Naive thymus-derived CD4-positive, alpha-beta T cell (primary cell): ENCODE results near the gene GAL. TPM values are rescaled to one million over a fixed set of nuclear protein-coding genes. Genes with fewer than 3 reads are reported as not detected.

Experiments
- ATAC-seq: fragments of 150-1000 bp; cut with Tn5 transposase; 2 replicates; pipeline ENCODE4 v1.10.0; 2021; ENCODE audit warnings: mild to moderate bottlenecking, moderate library complexity
- CTCF ChIA-PET: fragments of 350-600 bp; sonication (Branson Sonifier 250); formaldehyde crosslinking; loops from one replicate; lab custom pipeline; 2021; ENCODE audit warnings: antibody characterized with exemption; lab: Charles Lee
- POLR2A ChIA-PET: fragments of 350-600 bp; sonication (Branson Sonifier 250); formaldehyde crosslinking; loops from one replicate; lab custom pipeline; 2021; ENCODE audit warnings: antibody characterized with exemption, inconsistent platforms; lab: Charles Lee
- DNase-seq, 9 donors: peaks; one replicate each; pipeline versions ENCODE4 v3.0.0 to v3.0.0-alpha.2; 2020 to 2022; ENCODE audit warnings: mixed read lengths in 1 of 9
- H3K27ac ChIP-seq: one replicate; pipeline ENCODE4 v1.7.0; 2013; ENCODE audit warnings: mild to moderate bottlenecking, low read depth, low read length, moderate library complexity
- H3K27me3 ChIP-seq, 2 donors: one replicate each; pipeline ENCODE4 v1.7.0; 2013; ENCODE audit warnings: low read length in 2 of 2, mild to moderate bottlenecking in 2 of 2, moderate library complexity in 2 of 2; ENCODE audit not compliant: control insufficient read depth in 2 of 2, insufficient read depth in 2 of 2
- H3K36me3 ChIP-seq, 3 experiments: 1 replicate in 2 of 3; 2 replicates in 1 of 3; pipeline ENCODE4 v1.7.0; 2013; ENCODE audit warnings: low read length in 3 of 3, mild to moderate bottlenecking in 3 of 3, moderate library complexity in 1 of 3; ENCODE audit not compliant: insufficient read depth in 3 of 3, control insufficient read depth in 2 of 3
- H3K4me1 ChIP-seq, 2 donors: one replicate each; pipeline ENCODE4 v1.7.0; 2013; ENCODE audit warnings: low read length in 2 of 2, mild to moderate bottlenecking in 2 of 2, moderate library complexity in 1 of 2; ENCODE audit not compliant: control insufficient read depth in 2 of 2, insufficient read depth in 2 of 2
- H3K4me3 ChIP-seq: 2 replicates; pipeline ENCODE4 v1.7.0; 2013; ENCODE audit warnings: mild to moderate bottlenecking, low read length
- H3K9me3 ChIP-seq, 3 experiments: 1 replicate in 2 of 3; 2 replicates in 1 of 3; pipeline ENCODE4 v1.7.0; 2013; ENCODE audit warnings: low read length in 3 of 3; ENCODE audit not compliant: control insufficient read depth in 2 of 3
- H3K27ac Mint-ChIP-seq, 9 donors: one replicate each; pipeline ENCODE4 v1.8.0; 2020 to 2022; ENCODE audit warnings: mixed read lengths in 9 of 9, mild to moderate bottlenecking in 8 of 9, moderate library complexity in 5 of 9, inconsistent platforms in 2 of 9
- H3K27me3 Mint-ChIP-seq, 5 donors: one replicate each; pipeline ENCODE4 v1.8.0; 2021 to 2022; ENCODE audit warnings: mixed read lengths in 5 of 5, mild to moderate bottlenecking in 1 of 5
- H3K36me3 Mint-ChIP-seq, 5 donors: one replicate each; pipeline ENCODE4 v1.8.0; 2020 to 2022; ENCODE audit warnings: mixed read lengths in 5 of 5, mild to moderate bottlenecking in 3 of 5, inconsistent platforms in 1 of 5
- H3K4me1 Mint-ChIP-seq, 7 donors: one replicate each; pipeline ENCODE4 v1.8.0; 2020 to 2022; ENCODE audit warnings: mixed read lengths in 7 of 7, mild to moderate bottlenecking in 3 of 7, inconsistent platforms in 1 of 7
- H3K4me3 Mint-ChIP-seq, 10 donors: one replicate each; pipeline ENCODE4 v1.8.0; 2020 to 2022; ENCODE audit warnings: mild to moderate bottlenecking in 10 of 10, mixed read lengths in 10 of 10, moderate library complexity in 6 of 10, inconsistent platforms in 2 of 10
- H3K9me3 Mint-ChIP-seq, 11 donors: one replicate each; pipeline ENCODE4 v1.8.0; 2020 to 2022; ENCODE audit warnings: mixed read lengths in 11 of 11, mild to moderate bottlenecking in 4 of 11, inconsistent platforms in 1 of 11, moderate library complexity in 1 of 11
- intact Hi-C, 2 donors: fragments of 100-400 bp; cut with micrococcal nuclease; formaldehyde crosslinking; loops; one replicate each; pipeline ENCODE4 v1.15.1; 2023
- polyA plus RNA-seq, 2 donors: library from polyadenylated mRNA; unstranded; fragments of 300-500 nt; fragmentation: Illumina TruSeq; gene quantifications; one replicate each; pipeline ENCODE4 v1.2.3, GENCODE V29; 2021
- total RNA-seq, 6 experiments: library from RNA in 5 of 6; stranded (reverse) in 5 of 6; gene quantifications; 1 replicate in 5 of 6; 2 replicates in 1 of 6; pipeline ENCODE4 v1.2.3 and lab custom pipeline; 2021 to 2026

GAL gene
- total and polyA plus RNA-seq, 7 experiments from 2014 or later, result not detected

DNA sequence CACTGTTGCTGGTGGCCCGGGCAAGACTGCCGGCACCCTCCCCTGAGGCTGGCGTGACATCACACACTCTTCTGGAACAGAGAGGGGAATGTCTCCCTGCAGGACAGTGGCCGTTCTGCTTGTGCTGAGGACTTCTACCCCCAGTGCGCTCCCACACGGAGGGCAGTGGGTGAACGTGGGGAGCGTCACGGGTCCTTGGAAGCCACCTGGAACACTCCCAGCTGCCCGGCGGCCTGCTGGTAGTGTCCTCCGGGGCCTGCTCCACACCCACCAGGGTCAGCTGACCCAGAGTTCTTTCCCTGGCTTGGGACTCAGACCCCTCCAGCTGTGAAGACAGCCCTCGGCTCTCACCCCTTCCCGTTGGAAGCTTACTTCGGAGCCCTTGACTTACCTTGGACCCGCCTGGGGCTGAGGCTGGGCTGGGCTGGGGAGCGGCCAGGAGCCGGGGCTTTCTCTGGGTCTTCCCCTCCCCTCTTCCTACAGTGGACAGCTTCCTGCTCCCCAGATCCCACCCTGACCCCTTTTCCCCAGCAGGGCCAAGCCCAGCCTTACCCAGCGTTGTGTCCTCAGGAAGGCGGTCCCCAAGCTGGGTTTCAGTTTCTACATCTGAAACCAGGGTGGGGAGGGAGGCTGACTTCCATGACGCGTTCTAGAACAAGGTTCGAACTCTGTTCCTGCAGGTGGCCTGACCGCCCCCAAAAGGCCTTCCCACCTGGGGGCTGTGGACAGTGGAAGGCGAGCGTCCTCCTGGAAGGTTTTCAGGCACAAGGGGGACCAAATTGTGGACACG, 14.8 kb upstream of the GAL start:
- H3K9me3 Mint-ChIP-seq, result peaks cover 0 to 8% (median 0%) of the 10 kb centered on the region in 11 donors
- intact Hi-C loops, result no loop called here
- ChIA-PET CTCF (no interaction called here), POLR2A (no interaction called here)
- Histone ChIP-seq H3K36me3 (no peaks in the 10 kb centered on the region), H3K27me3 (no peaks in the 10 kb centered on the region), H3K9me3 (no peaks in the 10 kb centered on the region), H3K4me3 (no peak overlapping the region), H3K27ac (no peak overlapping the region), H3K4me1 (no peaks in the 10 kb centered on the region)
- ATAC-seq (no peak), DNase-seq (no peak)
- no peaks in the 10 kb centered on the region for H3K4me1 Mint-ChIP-seq
- H3K27me3 Mint-ChIP-seq, result peaks cover 0 to 14% (median 0%) of the 10 kb centered on the region in 5 donors
- H3K4me3 Mint-ChIP-seq, result no peak overlapping the region
- peaks cover 0 to 6% (median 0%) of the 10 kb centered on the region in 5 donors for H3K36me3 Mint-ChIP-seq
- H3K27ac Mint-ChIP-seq, result no peak overlapping the region

DNA sequence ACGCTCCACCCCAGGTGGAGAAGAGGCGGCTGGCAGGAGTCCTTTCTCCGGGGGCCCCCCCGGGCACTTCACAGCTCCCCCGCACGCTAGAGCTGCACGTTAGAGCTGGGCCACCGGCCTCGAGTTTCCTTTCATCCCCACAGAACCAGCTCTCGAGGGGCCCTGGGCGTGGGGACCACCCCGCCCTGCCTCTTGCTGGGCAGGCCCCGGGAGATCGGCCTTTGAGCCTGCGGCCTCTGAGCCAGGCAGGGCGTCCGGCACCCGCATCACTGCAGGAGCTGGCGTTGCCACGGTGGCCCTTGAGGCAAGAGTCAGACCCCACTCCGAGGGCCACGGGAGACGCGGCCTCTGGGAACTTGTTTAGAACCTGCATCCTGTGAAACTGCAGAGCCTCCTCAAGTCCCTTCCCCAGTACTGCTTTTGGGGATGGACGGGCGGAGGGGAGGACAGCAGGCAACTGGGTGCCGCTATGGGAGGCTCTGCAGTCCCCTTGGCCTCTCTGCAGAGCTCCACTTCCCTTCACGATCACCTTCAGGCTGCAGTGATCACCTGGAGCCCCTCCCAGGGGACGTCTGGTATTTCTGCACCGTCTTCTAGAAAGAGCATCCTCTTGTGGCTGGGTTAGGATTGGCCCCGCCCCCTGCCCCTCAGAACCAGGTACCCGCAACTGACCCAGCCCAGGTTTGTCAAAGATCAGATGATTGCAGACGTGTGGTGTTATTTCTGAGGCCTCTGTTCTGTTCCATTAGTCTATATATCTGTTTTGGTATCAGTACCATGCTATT, 13.9 kb upstream of the GAL start:
- Mint-ChIP-seq H3K27me3 (peaks cover 0 to 13% (median 0%) of the 10 kb centered on the region in 5 donors), H3K27ac (no peak overlapping the region), H3K4me3 (no peak overlapping the region), H3K4me1 (no peaks in the 10 kb centered on the region), H3K9me3 (peaks cover 0 to 8% (median 0%) of the 10 kb centered on the region in 11 donors), H3K36me3 (peaks cover 0 to 7% (median 0%) of the 10 kb centered on the region in 5 donors)
- Histone ChIP-seq H3K4me3 (no peak overlapping the region), H3K4me1 (no peaks in the 10 kb centered on the region), H3K9me3 (no peaks in the 10 kb centered on the region), H3K27ac (no peak overlapping the region), H3K36me3 (no peaks in the 10 kb centered on the region), H3K27me3 (no peaks in the 10 kb centered on the region)
- intact Hi-C loops, result no loop called here
- no peak for DNase-seq
- POLR2A ChIA-PET, result no interaction called here
- CTCF ChIA-PET, result interaction anchor here (0.7 kb wide), 1 partner anchor 37 kb away, joined by 3 read pairs; no protein-coding TSS in a partner anchor
- no peak for ATAC-seq

DNA sequence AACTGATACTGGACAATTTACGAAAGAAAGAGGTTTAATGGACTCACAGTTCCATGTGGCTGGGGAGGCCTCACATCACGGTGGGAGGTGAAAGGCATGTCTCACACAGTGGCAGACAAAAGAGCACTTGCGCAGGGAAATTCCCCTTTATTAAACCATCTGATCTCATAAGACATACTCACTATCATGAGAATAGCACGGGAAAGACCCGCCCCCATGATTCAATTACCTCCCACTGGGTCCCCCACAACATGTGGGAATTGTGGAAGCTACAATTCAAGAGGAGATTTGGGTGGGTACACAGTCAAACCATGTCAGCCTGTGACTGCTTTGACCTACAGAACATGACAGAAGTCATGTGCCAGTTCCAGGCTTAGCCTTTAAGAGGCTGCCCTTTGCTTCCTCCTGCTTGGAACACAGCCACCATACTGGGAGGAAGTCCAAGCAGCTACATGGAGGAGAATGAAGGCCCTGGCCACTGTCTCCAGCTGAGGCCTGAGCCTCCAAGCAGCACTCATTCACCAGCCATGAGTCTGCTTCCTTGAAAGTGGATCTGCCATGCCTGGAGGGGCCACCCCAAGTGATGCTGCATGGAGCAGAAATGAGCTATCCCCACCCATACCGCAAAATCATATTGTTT, 10.9 kb upstream of the GAL start:
- H3K4me3 Mint-ChIP-seq, result no peak overlapping the region
- Histone ChIP-seq H3K4me3 (no peak overlapping the region), H3K27me3 (no peaks in the 10 kb centered on the region), H3K4me1 (no peaks in the 10 kb centered on the region), H3K36me3 (no peaks in the 10 kb centered on the region), H3K27ac (no peak overlapping the region), H3K9me3 (no peaks in the 10 kb centered on the region)
- peaks cover 0 to 18% (median 0%) of the 10 kb centered on the region in 5 donors for H3K27me3 Mint-ChIP-seq
- ATAC-seq (no peak), DNase-seq (no peak)
- peaks cover 0 to 7% (median 0%) of the 10 kb centered on the region in 5 donors for H3K36me3 Mint-ChIP-seq
- no peak overlapping the region for H3K27ac Mint-ChIP-seq
- H3K9me3 Mint-ChIP-seq, result peaks cover 0 to 8% (median 0%) of the 10 kb centered on the region in 11 donors
- intact Hi-C loops, result no loop called here
- ChIA-PET CTCF (no interaction called here), POLR2A (no interaction called here)
- H3K4me1 Mint-ChIP-seq, result no peaks in the 10 kb centered on the region

DNA sequence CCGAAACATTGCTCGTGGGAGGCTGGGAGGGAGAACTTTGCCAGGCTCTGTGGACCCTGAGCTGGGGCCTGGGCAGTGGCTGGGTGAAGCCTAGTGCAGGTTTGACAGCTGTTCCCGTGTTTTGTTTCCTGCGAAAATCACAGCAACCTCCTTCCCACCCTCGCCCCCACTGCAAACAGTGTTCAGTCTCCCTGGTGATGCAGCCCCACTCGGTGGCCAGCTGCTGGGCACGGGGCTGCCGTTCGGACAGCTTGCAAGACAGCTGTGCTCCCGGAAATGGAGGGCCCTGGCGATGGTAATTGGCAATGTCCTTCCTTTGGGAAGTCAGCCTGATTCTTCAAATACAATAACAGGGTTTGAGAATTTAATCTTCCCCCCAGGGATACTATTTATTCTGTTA, 10.4 kb upstream of the GAL start:
- Histone ChIP-seq H3K4me3 (no peak overlapping the region), H3K27me3 (no peaks in the 10 kb centered on the region), H3K4me1 (no peaks in the 10 kb centered on the region), H3K9me3 (no peaks in the 10 kb centered on the region), H3K27ac (no peak overlapping the region), H3K36me3 (no peaks in the 10 kb centered on the region)
- ATAC-seq (no peak), DNase-seq (no peak)
- intact Hi-C loops, result no loop called here
- ChIA-PET CTCF (no interaction called here), POLR2A (no interaction called here)
- Mint-ChIP-seq H3K4me1 (no peaks in the 10 kb centered on the region), H3K27ac (no peak overlapping the region), H3K36me3 (peaks cover 0 to 7% (median 0%) of the 10 kb centered on the region in 5 donors), H3K27me3 (peaks cover 0 to 18% (median 0%) of the 10 kb centered on the region in 5 donors), H3K9me3 (peaks cover 0 to 8% (median 0%) of the 10 kb centered on the region in 11 donors), H3K4me3 (no peak overlapping the region)

DNA sequence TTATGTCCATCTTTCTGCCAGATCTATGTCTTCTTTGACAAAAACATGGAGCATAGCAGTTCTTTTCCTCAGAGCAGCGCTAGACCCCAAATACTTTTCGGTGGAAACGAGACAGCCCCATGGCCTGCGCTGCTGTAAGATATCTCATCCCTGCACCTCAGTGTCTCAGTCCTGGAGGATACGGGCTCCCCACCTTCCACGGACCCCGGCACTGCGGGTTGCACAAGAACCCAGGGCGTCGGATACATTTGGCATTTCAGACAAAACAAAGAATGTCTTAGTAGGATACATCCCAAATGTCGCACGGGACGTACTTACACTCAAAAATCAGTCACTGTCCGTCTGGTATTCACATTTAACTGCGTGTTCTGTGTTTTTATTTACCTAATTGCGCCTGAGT, 9.9 kb upstream of the GAL start:
- H3K9me3 Mint-ChIP-seq, result peaks cover 0 to 8% (median 0%) of the 10 kb centered on the region in 11 donors
- H3K36me3 Mint-ChIP-seq, result peaks cover 0 to 7% (median 0%) of the 10 kb centered on the region in 5 donors
- Histone ChIP-seq H3K27me3 (no peaks in the 10 kb centered on the region), H3K27ac (no peak overlapping the region), H3K4me3 (no peak overlapping the region), H3K36me3 (no peaks in the 10 kb centered on the region), H3K9me3 (no peaks in the 10 kb centered on the region), H3K4me1 (no peaks in the 10 kb centered on the region)
- ATAC-seq (no peak), DNase-seq (no peak)
- H3K27me3 Mint-ChIP-seq, result peaks cover 0 to 18% (median 0%) of the 10 kb centered on the region in 5 donors
- no peaks in the 10 kb centered on the region for H3K4me1 Mint-ChIP-seq
- ChIA-PET CTCF (no interaction called here), POLR2A (no interaction called here)
- no peak overlapping the region for H3K27ac Mint-ChIP-seq
- intact Hi-C loops, result no loop called here
- H3K4me3 Mint-ChIP-seq, result no peak overlapping the region

DNA sequence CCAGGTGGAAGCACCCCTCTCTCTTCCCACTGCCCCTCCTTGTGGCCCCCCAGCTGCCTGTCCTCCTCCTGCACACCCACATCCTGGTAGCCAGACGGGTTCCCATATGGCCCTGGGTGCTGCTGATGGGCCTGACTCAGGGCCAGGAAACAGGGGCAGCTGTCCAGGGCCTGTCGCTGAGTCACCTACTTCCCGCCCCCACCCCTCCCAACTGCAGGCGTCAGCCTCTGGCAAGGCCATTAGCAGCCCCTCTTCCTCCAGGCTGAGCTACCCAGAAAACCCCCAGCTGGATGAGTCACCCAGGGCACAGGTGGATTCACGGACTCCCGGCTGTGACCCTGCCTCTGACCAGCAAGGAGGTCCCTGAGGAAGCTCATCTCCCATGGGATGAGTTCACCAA, 6.9 kb upstream of the GAL start:
- Mint-ChIP-seq H3K27ac (no peak overlapping the region), H3K27me3 (peaks cover 0 to 25% (median 5%) of the 10 kb centered on the region in 5 donors), H3K36me3 (peaks cover 0 to 7% (median 0%) of the 10 kb centered on the region in 5 donors), H3K4me1 (peaks cover 0 to 3% (median 0%) of the 10 kb centered on the region in 7 donors), H3K9me3 (peaks cover 0 to 8% (median 0%) of the 10 kb centered on the region in 11 donors), H3K4me3 (no peak overlapping the region)
- no peaks in the 10 kb centered on the region for H3K4me1 ChIP-seq
- DNase-seq (no peak), ATAC-seq (no peak)
- no peaks in the 10 kb centered on the region for H3K9me3 ChIP-seq
- no peaks in the 10 kb centered on the region for H3K27me3 ChIP-seq
- H3K27ac ChIP-seq, result no peak overlapping the region
- intact Hi-C loops, result no loop called here
- H3K36me3 ChIP-seq, result no peaks in the 10 kb centered on the region
- H3K4me3 ChIP-seq, result no peak overlapping the region
- ChIA-PET CTCF (no interaction called here), POLR2A (interaction anchor here (0.7 kb wide), 1 partner anchor 13 kb away, joined by 3 read pairs; no protein-coding TSS in a partner anchor)
